Left ventricle myocardium inferior (tissue), 1 donor: ENCODE measurements around the gene C17orf113. TPM values are rescaled to one million over a fixed set of nuclear protein-coding genes. Genes with fewer than 3 reads are reported as not detected.

Experiments used
- DNase-seq: peaks from one replicate; pipeline ENCODE4 v3.0.0-alpha.2; 2020
- H3K27ac ChIP-seq: fragments of 200-600 bp; replicated peaks from 2 replicates; pipeline ENCODE4 v1.8.0; 2021
- H3K27me3 ChIP-seq: fragments of 200-600 bp; 2 replicates; pipeline ENCODE4 v1.8.0; 2021; ENCODE audit warnings: low read depth
- H3K36me3 ChIP-seq: fragments of 200-600 bp; 2 replicates; pipeline ENCODE4 v1.8.0; 2021
- H3K4me1 ChIP-seq: fragments of 200-600 bp; 2 replicates; pipeline ENCODE4 v1.8.0; 2021
- H3K4me3 ChIP-seq: fragments of 200-600 bp; 2 replicates; pipeline ENCODE4 v1.8.0; 2021; ENCODE audit warnings: mild to moderate bottlenecking, moderate library complexity
- H3K9me3 ChIP-seq: fragments of 200-600 bp; replicated peaks from 2 replicates; pipeline ENCODE4 v1.8.0; 2021
- CTCF ChIP-seq: fragments of 200-600 bp; IDR thresholded peaks from 2 replicates; pipeline ENCODE4 v1.8.0; 2021; ENCODE audit warnings: antibody characterized with exemption, mild to moderate bottlenecking, borderline replicate concordance
- intact Hi-C: fragments of 100-400 bp; cut with micrococcal nuclease; formaldehyde crosslinking; loops from one replicate; pipeline ENCODE4 v1.11.0; 2022
- total RNA-seq: library from RNA; stranded (reverse); fragmentation: NEBNext Ultra II Directional; extraction: Animal tissue kit (Norgen Biotek cat#: 25700); gene quantifications from one replicate; pipeline ENCODE4 v1.2.1, GENCODE V29; 2021
- donor health status: DM: no; HTN: yes; CAD: no; lungs with severe emphysema.

The C17orf113 gene
- total RNA-seq, 1 donor from 2014 or later = 0.63 TPM

- intact Hi-C loops = no loop called here
- Histone ChIP-seq H3K36me3 (no peaks in the 10 kb centered on the region), H3K27me3 (no peaks in the 10 kb centered on the region), H3K4me1 (peaks cover 99% of the 10 kb centered on the region), H3K27ac (peak overlapping the region; percentile 36), H3K4me3 (no peak overlapping the region), H3K9me3 (no peaks in the 10 kb centered on the region)
- no peak for DNase-seq
- peak; percentile 24 for TF ChIP-seq CTCF
Observed at GRCh38 chr17:42009170-42009569, 41.2 kb downstream of the C17orf113 start.

DNA sequence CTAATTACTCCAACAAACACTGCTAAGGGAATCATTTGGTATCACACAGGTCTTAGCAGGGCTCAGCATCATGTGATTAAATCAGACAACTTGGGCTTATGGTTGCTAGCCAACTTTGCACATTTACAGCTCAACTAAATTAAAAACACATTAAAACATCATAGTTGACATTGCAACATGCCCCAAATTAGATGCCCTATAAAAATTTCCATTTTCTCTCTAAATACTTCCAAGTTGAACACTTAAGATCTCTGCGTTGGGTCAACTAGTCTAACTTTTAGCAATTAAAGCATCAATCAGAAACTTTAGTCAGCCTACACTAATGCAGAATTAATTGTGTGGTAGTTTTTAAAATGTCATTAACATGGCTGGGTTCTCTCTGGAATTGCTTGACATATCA, 45.2 kb downstream of the C17orf113 start:
- intact Hi-C loops = no loop called here
- Histone ChIP-seq H3K27ac (no peak overlapping the region), H3K4me3 (no peak overlapping the region), H3K4me1 (peaks cover 94% of the 10 kb centered on the region), H3K36me3 (peaks cover 29% of the 10 kb centered on the region), H3K27me3 (no peaks in the 10 kb centered on the region), H3K9me3 (no peaks in the 10 kb centered on the region)
- no peak for TF ChIP-seq CTCF
- no peak for DNase-seq

- intact Hi-C loops = no loop called here
- Histone ChIP-seq H3K9me3 (no peaks in the 10 kb centered on the region), H3K4me3 (no peak overlapping the region), H3K4me1 (peaks cover 77% of the 10 kb centered on the region), H3K27me3 (no peaks in the 10 kb centered on the region), H3K27ac (no peak overlapping the region), H3K36me3 (peaks cover 52% of the 10 kb centered on the region)
- no peak for TF ChIP-seq CTCF
- DNase-seq = no peak
Observed at GRCh38 chr17:42002792-42003301, 47.6 kb downstream of the C17orf113 start.

- Histone ChIP-seq H3K27ac (no peak overlapping the region), H3K4me3 (no peak overlapping the region), H3K36me3 (peaks cover 58% of the 10 kb centered on the region), H3K27me3 (no peaks in the 10 kb centered on the region), H3K4me1 (peaks cover 71% of the 10 kb centered on the region), H3K9me3 (no peaks in the 10 kb centered on the region)
- no peak for DNase-seq
- no peak for TF ChIP-seq CTCF
- intact Hi-C loops = no loop called here
Observed at GRCh38 chr17:42002175-42002791, 48.1 kb downstream of the C17orf113 start.

GRCh38 chr17:42001729-42002128, 48.7 kb downstream of the C17orf113 start:
- DNase-seq = no peak
- H3K4me3 ChIP-seq = no peak overlapping the region
- intact Hi-C loops = no loop called here
- H3K4me1 ChIP-seq = peaks cover 65% of the 10 kb centered on the region
- no peak for TF ChIP-seq CTCF
- H3K27me3 ChIP-seq = no peaks in the 10 kb centered on the region
- H3K36me3 ChIP-seq = peaks cover 64% of the 10 kb centered on the region
- H3K9me3 ChIP-seq = no peaks in the 10 kb centered on the region
- no peak overlapping the region for H3K27ac ChIP-seq
